ENCODE data around the gene PAGR1. TPM values are rescaled to one million over a fixed set of nuclear protein-coding genes. Genes with fewer than 3 reads are reported as not detected.

PAGR1 gene
- total and polyA plus RNA-seq, 9 of the 15 experiments (the other 6 are each of a cell fraction or from before 2014, with no cell fraction given): 1.4 to 58.2 (median 16.8) TPM

GRCh38 chr16:29790183-29790948 is 25.6 kb upstream of the PAGR1 start, which contains the start of gene KIF22 (continued):
- TF ChIP-seq BCLAF1 (IDR thresholded peaks at IDR 0.05; ENCODE audit: borderline replicate concordance in 1 of 2, control insufficient read depth in 1 of 2, low read depth in 2 of 2, low read length in 1 of 2): peak in 1 of 2 experiments; percentile 95; a peak in 2 of 4 replicates
- no peak for TF ChIP-seq ZNF282 (CRISPR knock-in tag; IDR thresholded peaks at IDR 0.05)
- TF ChIP-seq ASH1L (IDR thresholded peaks at IDR 0.05; ENCODE audit: borderline replicate concordance, low read depth, partially characterized antibody): no peak
- TF ChIP-seq FOXJ3 (CRISPR knock-in tag; IDR thresholded peaks at IDR 0.05): no peak
- no peak for TF ChIP-seq DDX20 (tag; IDR thresholded peaks at IDR 0.05; ENCODE audit: low read depth)
- TF ChIP-seq ZNF668 (CRISPR knock-in tag; IDR thresholded peaks at IDR 0.05): 0 out of 2 replicates have a peak, but pooled peaks have one; percentile 19
- TF ChIP-seq CSDE1 (IDR thresholded peaks at IDR 0.05): peak in 1 of 2 experiments; percentile 41; a peak in 1 of 4 replicates
- no peak for TF ChIP-seq ZNF217 (CRISPR knock-in tag; IDR thresholded peaks at IDR 0.05)
- 0 out of 2 replicates have a peak, but pooled peaks have one; percentile 59 for TF ChIP-seq PHF21A (IDR thresholded peaks at IDR 0.05; ENCODE audit: borderline replicate concordance, low read depth)
- no peak; the same call in none of the 2 replicates for TF ChIP-seq ARID4B (CRISPR knock-in tag; IDR thresholded peaks at IDR 0.05)
- TF ChIP-seq NFE2L1 (tag; IDR thresholded peaks at IDR 0.05; ENCODE audit: borderline replicate concordance, low read depth): no peak
- no peak for TF ChIP-seq AFF1 (IDR thresholded peaks at IDR 0.05; ENCODE audit: low read depth in 1 of 2, partially characterized antibody in 2 of 2)

Measured in K562 (cell line).